HepG2 (cell line): ENCODE data around the gene GNB3. TPM values are rescaled to one million over a fixed set of nuclear protein-coding genes. Genes with fewer than 3 reads are reported as not detected.

ENCODE experiments used
- ATAC-seq: fragments of 200-7000 bp; cut with Tn5 transposase; 3 replicates; pipeline ENCODE4 v1.9.1; 2020; ENCODE audit warnings: mild to moderate bottlenecking, moderate library complexity
- BruUV-seq: library from RNA; stranded (reverse); fragments of 400-500 nt; replicated peaks from 2 replicates; lab custom pipeline; 2021; lab: Mats Ljungman, UMichigan
- CTCF ChIA-PET: fragments of 300-600 bp; formaldehyde crosslinking; extraction: SDS; loops from one replicate; lab custom pipeline; 2021; ENCODE audit warnings: low total read pairs, inconsistent platforms, low intra/inter-chr PET ratio; lab: Yijun Ruan, JAX
- POLR2A ChIA-PET: fragments of 350-600 bp; sonication (Branson Sonifier 250); formaldehyde crosslinking; loops from one replicate; lab custom pipeline; 2020; ENCODE audit warnings: antibody characterized with exemption, inconsistent platforms; lab: Yijun Ruan, JAX
- DNase-seq: peaks from one replicate; pipeline ENCODE4 v3.0.0-alpha.2; 2015; ENCODE audit warnings: low spot score
- FAIRE-seq: peaks from 3 replicates; lab custom pipeline; 2011; peaks lifted over from hg19 to GRCh38; lab: Jason Lieb, UNC
- H2AFZ ChIP-seq: one replicate; pipeline ENCODE4 v1.6.1; 2011; ENCODE audit warnings: low read length, inconsistent platforms
- H3K27ac ChIP-seq: fragments of 300-600 bp; 3 replicates; pipeline ENCODE4 v1.8.0; 2011; ENCODE audit warnings: mixed run types, mild to moderate bottlenecking, mixed read lengths, low read length, inconsistent platforms; ENCODE audit not compliant: insufficient read depth; ENCODE audit errors: extremely low read length
- H3K27me3 ChIP-seq, 2 experiments: fragments of 200-600 bp in 1 of 2; 2 replicates in 1 of 2; 3 replicates in 1 of 2; pipeline versions ENCODE4 v1.6.0 to v1.8.0; 2011; ENCODE audit warnings: low read length in 2 of 2, mild to moderate bottlenecking in 2 of 2, moderate library complexity in 2 of 2, inconsistent platforms in 1 of 2; ENCODE audit not compliant: insufficient read depth in 2 of 2, control insufficient read depth in 1 of 2
- H3K36me3 ChIP-seq, 2 experiments: fragments of 200-600 bp in 1 of 2; replicated peaks in 1 of 2; 2 replicates in 1 of 2; 3 replicates in 1 of 2; pipeline versions ENCODE4 v1.5.1 to v1.8.0; 2011; ENCODE audit warnings: low read length in 2 of 2, inconsistent platforms in 1 of 2; ENCODE audit not compliant: insufficient read depth in 2 of 2, control insufficient read depth in 1 of 2
- H3K4me1 ChIP-seq: 2 replicates; pipeline ENCODE4 v1.5.1; 2012; ENCODE audit warnings: low read length, inconsistent platforms; ENCODE audit not compliant: insufficient read depth
- H3K4me2 ChIP-seq: 2 replicates; pipeline ENCODE4 v1.6.0; 2011; ENCODE audit warnings: low read depth, low read length, inconsistent platforms
- H3K4me3 ChIP-seq, 3 experiments: fragments of 200-600 bp in 1 of 3; sonication (generic), shearing (Covaris generic) in 1 of 3; replicated peaks in 1 of 3; 2 replicates each; pipeline ENCODE4 v1.5.1; 2011 to 2016; ENCODE audit warnings: low read length in 3 of 3, inconsistent platforms in 2 of 3, low read depth in 2 of 3, mild to moderate bottlenecking in 2 of 3, control low read depth in 1 of 3, mixed read lengths in 1 of 3; ENCODE audit not compliant: insufficient read depth in 1 of 3
- H3K79me2 ChIP-seq: one replicate; pipeline ENCODE4 v1.6.1; 2011; ENCODE audit warnings: low read length, inconsistent platforms; ENCODE audit not compliant: insufficient read depth
- H3K9ac ChIP-seq: 2 replicates; pipeline ENCODE4 v1.6.0; 2011; ENCODE audit warnings: mild to moderate bottlenecking, low read depth, low read length, inconsistent platforms; ENCODE audit not compliant: insufficient read depth
- H3K9me3 ChIP-seq: 2 replicates; pipeline ENCODE4 v1.5.1; 2012; ENCODE audit warnings: mild to moderate bottlenecking, low read length
- H4K20me1 ChIP-seq: 2 replicates; pipeline ENCODE4 v1.6.0; 2011; ENCODE audit warnings: inconsistent platforms, mild to moderate bottlenecking, low read length, moderate library complexity; ENCODE audit not compliant: insufficient read depth
- ATAD3A ChIP-seq: sonication (generic); formaldehyde crosslinking; IDR thresholded peaks from 2 replicates; pipeline ENCODE4 v1.4.0; 2020; ENCODE audit warnings: missing genetic modification reagents
- CREB1 ChIP-seq, 2 experiments: fragments of 450-650 bp in 1 of 2; IDR thresholded peaks; 2 replicates each; pipeline ENCODE4 v1.6.1; 2016 to 2017; ENCODE audit warnings: control low read depth in 1 of 2, mild to moderate bottlenecking in 1 of 2, missing compliant biosample characterization in 1 of 2, missing genetic modification characterization in 1 of 2
- ESRRA ChIP-seq: sonication (generic); formaldehyde crosslinking; IDR thresholded peaks from 2 replicates; pipeline ENCODE4 v1.5.1; 2020; ENCODE audit warnings: mild to moderate bottlenecking, low read depth, missing genetic modification reagents
- JUND ChIP-seq: sonication (generic); formaldehyde crosslinking; IDR thresholded peaks from 2 replicates; pipeline ENCODE4 v1.8.0; 2022; ENCODE audit warnings: mild to moderate bottlenecking, missing genetic modification reagents
- NR2C2 ChIP-seq: sonication (generic); formaldehyde crosslinking; IDR thresholded peaks from 2 replicates; pipeline ENCODE4 v1.4.0; 2020; ENCODE audit warnings: missing genetic modification reagents, mild to moderate bottlenecking, moderate library complexity, borderline replicate concordance
- RFX1 ChIP-seq: fragments of 450-650 bp; IDR thresholded peaks from 2 replicates; pipeline ENCODE4 v1.6.1; 2017
- ZNF101 ChIP-seq: sonication (generic); formaldehyde crosslinking; IDR thresholded peaks from 2 replicates; pipeline ENCODE4 v1.4.0; 2020; ENCODE audit warnings: mild to moderate bottlenecking, low read depth, missing genetic modification reagents, borderline replicate concordance
- ZNF296 ChIP-seq: sonication (generic); formaldehyde crosslinking; conservative IDR thresholded peaks from 2 replicates; pipeline ENCODE4 v1.5.0; 2020; ENCODE audit warnings: mild to moderate bottlenecking, missing genetic modification reagents
- ZNF446 ChIP-seq: sonication (generic); formaldehyde crosslinking; IDR thresholded peaks from 2 replicates; pipeline ENCODE4 v1.5.0; 2020; ENCODE audit warnings: mild to moderate bottlenecking, missing genetic modification reagents
- ZNF746 ChIP-seq: sonication (generic); formaldehyde crosslinking; IDR thresholded peaks from 2 replicates; pipeline ENCODE4 v1.8.0; 2022; ENCODE audit warnings: mild to moderate bottlenecking, missing genetic modification reagents
- WGBS: methylation state at CpG from one replicate; pipeline ENCODE4 v1.1.6; 2017; ENCODE audit warnings: low lambda C conversion rate; 5-methylcytosine and 5-hydroxymethylcytosine counted together
- in situ Hi-C: cut with HindIII; loops from 2 replicates; pipeline ENCODE4 v1.10.0; 2017; ENCODE audit warnings: low pct_unique_long_range_greater_than_20kb; ENCODE audit not compliant: extremely low pct_ligation_motif_present
- intact Hi-C: fragments of 100-400 bp; cut with micrococcal nuclease; formaldehyde crosslinking; loops from one replicate; pipeline ENCODE4 v1.10.0; 2022; ENCODE audit not compliant: unreplicated experiment
- polyA plus RNA-seq, 8 experiments: library from polyadenylated mRNA; depleted of rRNA in 3 of 8; stranded (reverse) in 7 of 8; unstranded in 1 of 8; fragments of >200 nt; fragmentation: Illumina TruSeq in 4 of 8; extraction: Trizol in 4 of 8; gene quantifications; 2 replicates each; pipeline versions ENCODE4 v1.2.1 to v1.2.3, GENCODE V29; 2011 to 2016; ENCODE audit warnings: low read depth in 4 of 8, missing spikeins in 1 of 8, mixed read lengths in 1 of 8; ENCODE audit not compliant: insufficient read depth in 1 of 8
- total RNA-seq, 5 experiments: library from RNA; depleted of rRNA; stranded (reverse); fragments of >200 nt; fragmentation: Illumina TruSeq; extraction: Trizol; gene quantifications; 2 replicates each; pipeline ENCODE4 v1.2.3, GENCODE V29; 2016; ENCODE audit warnings: low read depth in 1 of 5
- TF ChIP-seq, protein P1 (sequence below): sonication (generic); formaldehyde crosslinking; IDR thresholded peaks from 2 replicates; pipeline ENCODE4 v1.4.0; 2020; ENCODE audit warnings: missing genetic modification reagents
- TF ChIP-seq, protein P2 (sequence below): IDR thresholded peaks from 2 replicates; pipeline ENCODE4 v1.6.1; 2016; ENCODE audit warnings: missing genetic modification reagents, missing compliant biosample characterization
- TF ChIP-seq, protein P3 (sequence below): sonication (generic); formaldehyde crosslinking; IDR thresholded peaks from 2 replicates; pipeline ENCODE4 v1.4.0; 2020; ENCODE audit warnings: low read depth, missing genetic modification reagents

GNB3 gene
- total and polyA plus RNA-seq, 2 of the 13 experiments (the other 11 are each of a cell fraction or from before 2014, with no cell fraction given): 1.3 to 3.6 TPM

DNA sequence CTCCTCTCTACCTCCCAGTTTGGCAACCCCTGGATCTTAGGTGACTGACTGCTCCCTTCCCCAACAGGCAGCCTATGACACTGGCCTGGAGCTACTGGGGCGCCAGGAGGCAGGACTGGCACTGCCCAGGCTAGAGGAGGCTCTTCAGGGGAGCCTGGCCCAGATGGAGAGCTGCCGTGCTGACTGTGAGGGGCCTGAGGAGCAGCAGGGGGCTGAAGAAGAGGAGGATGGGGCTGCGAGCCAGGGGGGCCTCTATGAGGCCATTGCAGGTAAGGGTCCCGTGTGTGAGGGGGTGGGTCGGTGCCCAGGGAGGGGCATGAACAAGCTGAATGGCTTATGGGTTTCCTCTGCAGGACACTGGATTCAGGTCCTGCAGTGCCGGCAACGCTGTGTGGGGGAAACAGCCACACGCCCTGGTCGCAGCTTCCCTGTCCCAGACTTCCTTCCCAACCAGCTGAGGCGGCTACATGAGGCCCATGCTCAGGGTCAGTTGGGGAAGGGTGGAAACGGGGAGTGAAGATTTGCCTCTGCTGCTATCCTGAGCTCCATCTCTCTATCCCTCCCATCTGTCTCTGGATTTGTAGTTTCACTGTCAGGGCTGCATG is 10.3 kb upstream of the GNB3 start (continued):
- TF ChIP-seq, protein P1, sequence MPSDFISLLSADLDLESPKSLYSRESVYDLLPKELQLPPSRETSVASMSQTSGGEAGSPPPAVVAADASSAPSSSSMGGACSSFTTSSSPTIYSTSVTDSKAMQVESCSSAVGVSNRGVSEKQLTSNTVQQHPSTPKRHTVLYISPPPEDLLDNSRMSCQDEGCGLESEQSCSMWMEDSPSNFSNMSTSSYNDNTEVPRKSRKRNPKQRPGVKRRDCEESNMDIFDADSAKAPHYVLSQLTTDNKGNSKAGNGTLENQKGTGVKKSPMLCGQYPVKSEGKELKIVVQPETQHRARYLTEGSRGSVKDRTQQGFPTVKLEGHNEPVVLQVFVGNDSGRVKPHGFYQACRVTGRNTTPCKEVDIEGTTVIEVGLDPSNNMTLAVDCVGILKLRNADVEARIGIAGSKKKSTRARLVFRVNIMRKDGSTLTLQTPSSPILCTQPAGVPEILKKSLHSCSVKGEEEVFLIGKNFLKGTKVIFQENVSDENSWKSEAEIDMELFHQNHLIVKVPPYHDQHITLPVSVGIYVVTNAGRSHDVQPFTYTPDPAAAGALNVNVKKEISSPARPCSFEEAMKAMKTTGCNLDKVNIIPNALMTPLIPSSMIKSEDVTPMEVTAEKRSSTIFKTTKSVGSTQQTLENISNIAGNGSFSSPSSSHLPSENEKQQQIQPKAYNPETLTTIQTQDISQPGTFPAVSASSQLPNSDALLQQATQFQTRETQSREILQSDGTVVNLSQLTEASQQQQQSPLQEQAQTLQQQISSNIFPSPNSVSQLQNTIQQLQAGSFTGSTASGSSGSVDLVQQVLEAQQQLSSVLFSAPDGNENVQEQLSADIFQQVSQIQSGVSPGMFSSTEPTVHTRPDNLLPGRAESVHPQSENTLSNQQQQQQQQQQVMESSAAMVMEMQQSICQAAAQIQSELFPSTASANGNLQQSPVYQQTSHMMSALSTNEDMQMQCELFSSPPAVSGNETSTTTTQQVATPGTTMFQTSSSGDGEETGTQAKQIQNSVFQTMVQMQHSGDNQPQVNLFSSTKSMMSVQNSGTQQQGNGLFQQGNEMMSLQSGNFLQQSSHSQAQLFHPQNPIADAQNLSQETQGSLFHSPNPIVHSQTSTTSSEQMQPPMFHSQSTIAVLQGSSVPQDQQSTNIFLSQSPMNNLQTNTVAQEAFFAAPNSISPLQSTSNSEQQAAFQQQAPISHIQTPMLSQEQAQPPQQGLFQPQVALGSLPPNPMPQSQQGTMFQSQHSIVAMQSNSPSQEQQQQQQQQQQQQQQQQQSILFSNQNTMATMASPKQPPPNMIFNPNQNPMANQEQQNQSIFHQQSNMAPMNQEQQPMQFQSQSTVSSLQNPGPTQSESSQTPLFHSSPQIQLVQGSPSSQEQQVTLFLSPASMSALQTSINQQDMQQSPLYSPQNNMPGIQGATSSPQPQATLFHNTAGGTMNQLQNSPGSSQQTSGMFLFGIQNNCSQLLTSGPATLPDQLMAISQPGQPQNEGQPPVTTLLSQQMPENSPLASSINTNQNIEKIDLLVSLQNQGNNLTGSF (CRISPR knock-in tag): no peak
- no peak for TF ChIP-seq CREB1 (IDR thresholded peaks at IDR 0.05)
- TF ChIP-seq CREB1 (CRISPR knock-in tag; IDR thresholded peaks at IDR 0.05): no peak
- TF ChIP-seq NR2C2 (CRISPR knock-in tag): no peak
- TF ChIP-seq ZNF101 (CRISPR knock-in tag): no peak

DNA sequence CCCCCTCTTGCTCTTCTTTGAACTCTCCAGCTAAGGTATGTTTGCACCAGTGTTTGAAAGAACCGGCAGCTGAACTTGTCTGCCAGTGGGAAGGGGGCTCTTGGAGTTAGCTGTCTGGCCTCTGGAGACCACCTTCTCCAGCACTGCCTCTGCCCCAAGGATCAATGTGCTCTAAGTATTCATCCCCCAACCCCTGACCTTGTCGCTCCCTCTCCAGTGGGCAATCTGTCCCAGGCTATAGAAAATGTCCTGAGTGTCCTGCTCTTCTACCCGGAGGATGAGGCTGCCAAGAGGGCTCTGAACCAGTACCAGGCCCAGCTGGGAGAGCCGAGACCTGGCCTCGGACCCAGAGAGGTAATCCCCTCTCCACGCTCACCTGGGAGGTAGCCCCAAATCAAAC is 9.7 kb upstream of the GNB3 start:
- H3K4me1 ChIP-seq: peaks cover 24% of the 10 kb centered on the region
- no peaks in the 10 kb centered on the region for H3K27me3 ChIP-seq
- ATAC-seq (no peak), FAIRE-seq (no peak), DNase-seq (no peak)
- peaks cover 16% of the 10 kb centered on the region for H3K79me2 ChIP-seq
- intact Hi-C loops (no loop called here), in situ Hi-C loops (no loop called here)
- peaks cover 14 to 25% of the 10 kb centered on the region in 2 experiments; a peak in 4 of 5 replicates for H3K36me3 ChIP-seq
- no peak overlapping the region for H2AFZ ChIP-seq
- no TSS peak for BruUV-seq
- H3K27ac ChIP-seq: no peak overlapping the region
- no peak overlapping the region for H3K9ac ChIP-seq
- POLR2A ChIA-PET: interaction anchor here (4.7 kb wide), 1 partner anchor 78 kb away, joined by 20 read pairs; the partner anchor contains the start of gene MLF2
- 92% methylated on average over 4 of the region's 6 CpGs for WGBS
- no peaks in the 10 kb centered on the region for H3K9me3 ChIP-seq
- CTCF ChIA-PET: no interaction called here
- no peak overlapping the region for H3K4me2 ChIP-seq
- H3K4me3 ChIP-seq: no peak overlapping the region
- no peaks in the 10 kb centered on the region for H4K20me1 ChIP-seq
- TF ChIP-seq, protein P2, sequence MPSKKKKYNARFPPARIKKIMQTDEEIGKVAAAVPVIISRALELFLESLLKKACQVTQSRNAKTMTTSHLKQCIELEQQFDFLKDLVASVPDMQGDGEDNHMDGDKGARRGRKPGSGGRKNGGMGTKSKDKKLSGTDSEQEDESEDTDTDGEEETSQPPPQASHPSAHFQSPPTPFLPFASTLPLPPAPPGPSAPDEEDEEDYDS: no peak
- TF ChIP-seq ESRRA (no peak), RFX1 (no peak), ZNF296 (CRISPR knock-in tag) (no peak), ATAD3A (CRISPR knock-in tag) (no peak), ZNF746 (CRISPR knock-in tag) (no peak), JUND (CRISPR knock-in tag) (no peak), ZNF446 (no peak)
- TF ChIP-seq, protein P3, sequence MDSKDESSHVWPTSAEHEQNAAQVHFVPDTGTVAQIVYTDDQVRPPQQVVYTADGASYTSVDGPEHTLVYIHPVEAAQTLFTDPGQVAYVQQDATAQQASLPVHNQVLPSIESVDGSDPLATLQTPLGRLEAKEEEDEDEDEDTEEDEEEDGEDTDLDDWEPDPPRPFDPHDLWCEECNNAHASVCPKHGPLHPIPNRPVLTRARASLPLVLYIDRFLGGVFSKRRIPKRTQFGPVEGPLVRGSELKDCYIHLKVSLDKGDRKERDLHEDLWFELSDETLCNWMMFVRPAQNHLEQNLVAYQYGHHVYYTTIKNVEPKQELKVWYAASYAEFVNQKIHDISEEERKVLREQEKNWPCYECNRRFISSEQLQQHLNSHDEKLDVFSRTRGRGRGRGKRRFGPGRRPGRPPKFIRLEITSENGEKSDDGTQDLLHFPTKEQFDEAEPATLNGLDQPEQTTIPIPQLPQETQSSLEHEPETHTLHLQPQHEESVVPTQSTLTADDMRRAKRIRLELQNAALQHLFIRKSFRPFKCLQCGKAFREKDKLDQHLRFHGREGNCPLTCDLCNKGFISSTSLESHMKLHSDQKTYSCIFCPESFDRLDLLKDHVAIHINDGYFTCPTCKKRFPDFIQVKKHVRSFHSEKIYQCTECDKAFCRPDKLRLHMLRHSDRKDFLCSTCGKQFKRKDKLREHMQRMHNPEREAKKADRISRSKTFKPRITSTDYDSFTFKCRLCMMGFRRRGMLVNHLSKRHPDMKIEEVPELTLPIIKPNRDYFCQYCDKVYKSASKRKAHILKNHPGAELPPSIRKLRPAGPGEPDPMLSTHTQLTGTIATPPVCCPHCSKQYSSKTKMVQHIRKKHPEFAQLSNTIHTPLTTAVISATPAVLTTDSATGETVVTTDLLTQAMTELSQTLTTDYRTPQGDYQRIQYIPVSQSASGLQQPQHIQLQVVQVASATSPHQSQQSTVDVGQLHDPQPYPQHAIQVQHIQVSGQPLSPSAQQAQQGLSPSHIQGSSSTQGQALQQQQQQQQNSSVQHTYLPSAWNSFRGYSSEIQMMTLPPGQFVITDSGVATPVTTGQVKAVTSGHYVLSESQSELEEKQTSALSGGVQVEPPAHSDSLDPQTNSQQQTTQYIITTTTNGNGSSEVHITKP (CRISPR knock-in tag): no peak
